ENCODE measurements around the gene MAML2.

The MAML2 gene

DNA sequence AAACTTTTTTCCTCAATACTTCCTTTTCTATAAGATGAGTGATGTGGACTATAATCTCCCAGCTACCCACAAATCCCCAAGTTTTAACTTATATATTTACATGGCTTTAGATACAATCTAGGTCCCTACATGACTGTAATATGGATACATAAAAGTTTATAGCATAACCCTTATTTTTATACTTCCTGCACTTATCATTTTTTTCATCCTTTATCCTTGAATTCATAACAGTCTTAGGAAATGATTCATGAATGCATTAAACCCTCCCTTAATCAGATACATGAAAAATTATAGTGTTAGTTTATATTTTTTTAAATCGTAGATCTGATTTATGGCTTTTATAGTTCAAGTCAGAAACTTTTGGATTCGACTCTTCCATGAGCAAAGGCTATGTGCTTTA lies 195.8 kb downstream of the MAML2 start:
- no peak for DNase-seq

DNA sequence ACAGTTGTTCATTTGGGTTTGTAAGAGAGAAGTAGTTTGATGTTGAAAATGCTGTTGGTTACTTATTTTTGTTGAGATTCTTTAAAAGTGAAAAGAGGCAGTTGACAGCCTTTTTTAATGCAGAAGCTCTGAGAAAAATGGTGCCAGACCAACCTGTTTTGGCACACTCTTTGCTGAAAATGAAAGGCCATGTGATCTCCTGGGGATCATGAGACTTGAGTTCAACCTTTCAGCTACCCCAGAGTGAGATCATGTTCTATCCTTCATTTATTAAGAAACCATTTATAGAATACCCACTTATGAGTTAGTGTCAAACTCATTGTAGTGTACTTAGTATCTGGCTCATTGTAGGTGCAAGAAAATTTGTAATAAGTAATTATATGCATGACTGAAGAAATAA lies 196.2 kb downstream of the MAML2 start:
- DNase-seq: no peak

DNA sequence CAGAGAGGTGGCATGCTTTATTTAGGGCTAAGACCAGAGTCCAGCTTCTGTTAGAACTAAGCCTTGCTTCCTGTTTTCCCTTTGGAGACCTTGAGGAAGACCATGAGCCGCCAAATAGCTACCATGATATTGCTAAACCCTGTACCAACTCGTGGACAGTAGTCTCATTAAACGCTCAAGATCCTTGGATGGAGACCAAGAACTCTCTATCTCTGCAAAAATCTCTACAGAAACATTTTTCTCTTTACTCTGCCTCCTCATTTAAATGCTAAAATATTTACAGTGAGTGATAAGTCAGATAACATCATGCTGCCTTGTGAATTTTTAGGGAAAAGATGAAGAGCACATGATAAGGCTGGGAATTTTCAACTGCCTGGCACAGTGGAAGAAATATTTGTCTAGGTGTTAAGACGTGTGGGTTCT lies 197.8 kb downstream of the MAML2 start:
- no peak for DNase-seq

DNA sequence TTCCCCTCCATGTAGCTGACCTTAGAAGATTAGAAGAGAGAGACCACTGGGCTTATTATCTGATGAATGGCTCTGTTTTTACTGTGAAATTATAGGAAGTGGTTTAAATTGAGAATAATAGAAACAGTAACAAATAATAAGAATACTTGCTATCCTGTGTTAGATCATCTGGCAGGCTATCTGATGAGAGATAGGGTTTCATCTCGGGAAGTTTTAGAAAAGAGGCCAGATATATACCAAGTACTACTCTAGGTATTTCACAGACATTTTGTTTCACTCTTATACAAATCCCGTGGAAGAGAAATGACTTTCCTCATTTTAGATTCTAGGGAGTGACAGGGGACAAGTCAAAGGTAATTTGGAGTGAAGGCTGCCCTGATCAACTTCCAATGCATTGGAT lies 198.4 kb downstream of the MAML2 start:
- DNase-seq: no peak

DNA sequence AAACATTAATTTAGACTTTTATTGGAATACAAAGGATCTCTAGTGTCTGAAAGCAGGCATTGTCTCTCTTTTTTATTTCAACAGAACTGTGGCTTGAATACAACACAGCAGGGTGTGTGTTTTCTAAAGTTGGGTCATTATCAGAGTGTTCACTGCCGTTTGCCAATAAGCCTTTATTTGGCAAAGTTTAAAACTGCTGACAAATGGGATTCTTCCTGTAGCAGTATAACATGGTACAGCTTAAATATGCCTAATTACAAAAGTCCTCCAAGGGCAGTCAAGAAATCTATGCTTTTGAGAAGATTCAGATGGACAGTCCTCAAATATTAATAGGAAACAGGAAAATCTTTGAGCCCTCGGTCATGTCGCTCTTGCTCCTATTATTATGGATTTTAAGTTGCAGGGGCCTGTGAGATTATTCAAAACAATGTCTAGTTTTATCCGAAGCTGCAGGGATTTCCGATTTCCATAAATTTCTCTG lies 199.9 kb downstream of the MAML2 start:
- no peak for DNase-seq

DNA sequence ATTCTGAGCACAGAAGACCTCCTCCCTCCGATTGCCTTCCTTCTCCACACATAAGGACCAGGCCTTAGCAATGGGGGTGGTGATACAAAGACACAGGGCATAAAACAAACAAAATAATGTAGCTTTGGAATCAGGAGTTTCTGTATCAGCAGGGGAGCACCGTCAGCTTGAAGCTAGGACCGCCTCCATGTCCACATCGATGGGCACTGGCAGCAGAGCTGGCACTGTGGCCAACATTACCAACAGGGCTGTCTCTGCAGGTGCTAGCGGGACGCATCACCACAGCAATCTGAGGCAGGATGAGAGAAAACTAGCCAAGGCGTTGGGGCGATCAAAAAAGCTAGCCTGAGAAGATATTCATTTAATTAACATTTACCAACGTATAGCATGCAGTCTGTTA lies 201.4 kb downstream of the MAML2 start:
- DNase-seq: no peak

DNA sequence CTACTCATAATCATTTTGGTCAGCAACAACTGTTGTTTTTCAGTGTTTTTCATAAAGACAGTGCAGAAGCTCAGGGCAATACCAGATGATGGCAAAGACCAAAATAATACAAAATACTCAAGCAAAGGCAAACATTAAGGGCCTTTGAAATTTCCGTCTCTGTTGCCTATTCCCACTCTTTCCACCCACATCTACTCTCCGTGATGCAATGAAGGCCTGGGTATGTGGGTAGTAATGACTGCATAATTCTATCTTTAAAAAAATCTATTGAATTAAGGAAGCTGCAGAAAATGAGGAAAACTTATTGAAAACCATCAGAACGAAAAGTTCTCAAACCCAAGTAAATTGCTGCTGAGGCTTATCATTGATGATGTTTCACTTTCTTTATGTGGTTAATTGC lies 203.3 kb downstream of the MAML2 start:
- DNase-seq: no peak

DNA sequence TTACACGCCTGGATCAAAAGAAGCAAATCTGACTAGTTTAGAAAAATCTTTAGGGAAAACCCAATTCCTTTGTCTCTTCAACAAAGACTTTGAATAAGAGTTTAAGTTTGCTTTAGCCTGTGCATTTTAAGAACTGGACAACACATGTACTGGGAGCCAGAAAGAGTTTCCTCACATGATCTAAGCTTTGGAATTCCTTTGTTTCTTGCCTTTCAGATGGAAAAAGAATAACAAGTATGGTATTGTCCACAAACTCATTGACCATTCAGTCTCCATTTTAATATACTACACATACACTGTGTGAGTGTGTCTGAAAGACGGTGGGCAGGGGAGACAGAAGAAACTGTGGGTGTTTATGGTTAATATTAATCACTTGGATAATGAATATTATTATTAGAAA lies 205.6 kb downstream of the MAML2 start:
- DNase-seq: no peak

DNA sequence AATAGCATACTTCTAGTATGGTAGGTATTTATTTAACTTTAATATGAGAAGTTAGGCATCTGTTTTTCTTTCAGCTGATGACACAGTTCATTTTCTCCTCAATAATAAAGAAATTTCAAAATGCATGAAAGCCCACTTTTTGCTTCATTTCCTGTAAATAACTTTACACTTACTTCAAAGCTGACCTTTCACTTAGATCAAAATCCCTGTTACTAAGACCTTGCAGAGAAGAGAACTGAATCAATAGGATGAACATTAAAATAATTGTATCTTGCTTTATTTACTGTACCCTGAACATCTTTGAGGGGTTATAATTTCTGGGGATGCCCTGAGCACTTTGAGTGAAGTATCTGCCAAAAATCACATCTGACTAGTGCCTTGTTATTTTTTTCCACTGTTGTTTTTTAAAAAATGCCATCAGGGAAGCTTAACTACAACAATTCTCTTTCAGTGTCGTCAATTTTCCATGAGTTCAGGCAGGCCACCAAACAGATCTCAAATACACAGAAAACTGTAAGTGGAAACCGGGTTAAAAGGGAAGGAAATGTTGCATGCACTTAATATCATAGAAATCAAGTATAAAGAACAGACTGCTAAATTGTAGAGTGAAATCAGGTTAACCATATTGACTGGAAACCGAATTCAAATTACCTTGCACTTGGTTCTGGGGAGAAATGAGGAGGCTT lies 206.2 kb downstream of the MAML2 start:
- DNase-seq: no peak

DNA sequence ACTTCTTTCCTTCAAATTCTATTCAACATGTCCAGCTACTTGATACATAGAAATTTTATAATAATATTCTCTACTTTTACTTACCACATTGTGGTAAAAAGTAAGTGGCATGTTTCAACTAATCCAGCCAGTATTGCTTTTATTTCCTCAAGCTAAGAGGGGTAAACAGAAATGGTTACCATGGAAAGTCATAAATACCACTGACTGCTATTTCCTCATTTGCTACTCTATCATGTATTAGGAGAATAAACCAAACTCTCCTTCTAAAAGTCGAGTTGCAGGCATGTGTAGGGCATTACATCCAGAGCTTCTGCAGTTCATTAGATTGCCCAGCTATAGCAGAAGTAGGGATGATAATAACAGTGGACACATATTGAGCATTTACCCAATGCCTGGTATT lies 208.4 kb downstream of the MAML2 start:
- no peak for DNase-seq

DNA sequence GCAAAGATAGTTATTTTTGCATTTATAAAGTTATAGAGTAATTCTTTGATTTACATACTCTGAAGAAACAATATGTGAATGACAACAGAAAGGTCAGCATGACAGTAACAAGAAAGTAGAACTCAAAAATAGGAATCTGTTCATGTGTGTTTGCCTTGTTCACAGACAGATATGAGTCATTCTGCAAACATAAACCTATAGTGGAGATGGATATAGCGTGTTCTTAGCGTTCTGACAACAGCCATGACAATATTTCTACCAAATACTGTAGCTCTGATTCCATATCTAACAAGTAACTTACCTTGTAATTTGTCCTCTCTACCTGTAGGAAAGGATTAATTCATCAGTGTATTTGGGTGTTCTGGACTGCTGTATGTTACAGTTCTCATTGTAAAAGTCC lies 210.6 kb downstream of the MAML2 start:
- no peak for DNase-seq

DNA sequence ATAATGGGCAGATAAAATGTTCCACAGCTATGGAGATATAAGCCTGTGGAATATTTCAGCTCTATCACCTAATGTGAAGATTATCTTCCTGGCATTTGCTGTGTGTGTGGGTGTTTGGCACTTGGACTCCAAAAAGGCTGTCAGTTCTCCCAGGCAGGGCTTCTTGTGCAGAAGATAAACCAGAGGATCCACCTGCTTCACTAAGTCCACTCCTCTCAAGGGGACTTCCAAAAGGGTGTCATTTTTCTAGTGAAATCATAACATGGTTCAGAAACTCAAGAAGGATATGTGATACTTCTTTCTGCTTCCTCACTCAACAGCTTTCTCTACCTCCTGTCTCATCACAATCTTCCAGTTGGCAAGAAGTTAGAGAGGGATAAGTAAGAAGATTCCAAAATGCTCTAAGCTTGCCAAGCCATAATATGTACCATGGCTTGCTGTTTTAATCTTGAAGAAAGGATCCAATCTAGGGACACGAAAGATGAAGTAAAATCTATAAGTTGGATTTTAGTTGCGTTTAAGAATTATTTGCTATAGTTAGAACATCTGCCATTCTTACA lies 212.9 kb downstream of the MAML2 start:
- no peak for DNase-seq

DNA sequence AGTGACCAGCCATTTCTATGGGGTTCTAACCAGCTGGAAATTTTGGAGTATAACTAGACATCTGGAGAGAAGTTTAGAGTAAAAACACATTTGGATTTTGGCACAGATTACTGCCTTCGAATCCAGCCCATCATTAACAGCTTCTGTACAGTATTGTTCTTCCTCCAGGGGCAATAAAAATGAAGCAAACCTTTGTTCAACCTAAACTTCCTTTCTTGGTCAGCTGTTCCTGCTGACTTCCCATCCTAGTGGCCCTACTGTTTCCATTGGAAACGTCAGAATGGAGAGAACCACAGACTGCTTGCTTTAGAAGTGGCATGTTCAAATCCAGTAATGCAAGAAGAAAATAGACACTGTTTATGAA lies 215.4 kb downstream of the MAML2 start:
- DNase-seq: no peak

DNA sequence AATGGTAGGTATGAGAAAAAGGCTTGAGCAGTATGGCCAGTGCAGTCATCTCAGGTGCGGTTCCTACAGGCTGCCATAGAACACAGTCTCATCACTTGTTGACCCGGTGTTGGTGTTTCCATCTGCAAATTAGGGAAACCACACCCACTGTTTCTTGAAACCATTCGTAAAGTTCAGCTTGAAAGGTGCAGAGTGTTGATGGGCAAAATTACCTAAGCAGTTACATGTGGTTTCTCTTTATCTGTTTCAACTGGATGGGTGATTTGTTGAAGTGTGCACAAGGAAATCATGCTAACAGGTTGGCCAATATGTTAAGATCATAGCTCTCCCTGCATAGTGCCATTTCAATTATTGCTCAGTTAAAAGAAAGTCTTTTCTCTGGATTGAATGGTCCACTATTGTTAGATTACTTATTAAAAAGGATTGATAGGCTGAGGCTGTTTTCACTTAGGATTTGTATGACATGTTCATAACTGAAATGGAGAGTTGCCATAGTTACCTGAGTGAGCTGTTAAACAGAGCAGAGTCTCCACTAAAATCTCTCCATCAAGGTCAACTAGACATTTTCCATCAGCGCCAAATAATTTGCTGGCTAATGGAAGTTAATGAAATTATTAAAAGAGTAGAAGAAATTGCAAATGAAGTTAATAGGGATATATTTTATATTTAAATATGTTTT lies 215.9 kb downstream of the MAML2 start:
- no peak for DNase-seq

DNA sequence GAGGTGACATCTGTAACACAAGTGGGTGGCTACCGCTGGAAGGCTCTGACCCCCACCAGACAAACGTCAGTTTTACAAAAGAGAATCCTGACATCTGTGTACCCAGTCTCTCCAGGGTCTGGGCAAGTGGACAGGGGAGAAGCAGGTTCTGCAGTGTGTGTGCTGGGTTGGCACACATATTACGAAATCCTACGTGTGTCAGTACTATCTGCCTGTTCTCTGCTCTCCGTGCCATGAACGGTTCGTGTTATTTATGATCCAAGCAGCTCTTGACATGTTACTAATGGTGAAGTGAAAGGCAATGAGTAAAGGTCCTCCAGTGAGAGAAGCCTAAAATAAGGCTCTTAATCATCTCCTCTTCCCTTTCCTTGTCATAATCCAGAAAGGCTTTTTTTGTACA lies 217.6 kb downstream of the MAML2 start:
- DNase-seq: no peak

DNA sequence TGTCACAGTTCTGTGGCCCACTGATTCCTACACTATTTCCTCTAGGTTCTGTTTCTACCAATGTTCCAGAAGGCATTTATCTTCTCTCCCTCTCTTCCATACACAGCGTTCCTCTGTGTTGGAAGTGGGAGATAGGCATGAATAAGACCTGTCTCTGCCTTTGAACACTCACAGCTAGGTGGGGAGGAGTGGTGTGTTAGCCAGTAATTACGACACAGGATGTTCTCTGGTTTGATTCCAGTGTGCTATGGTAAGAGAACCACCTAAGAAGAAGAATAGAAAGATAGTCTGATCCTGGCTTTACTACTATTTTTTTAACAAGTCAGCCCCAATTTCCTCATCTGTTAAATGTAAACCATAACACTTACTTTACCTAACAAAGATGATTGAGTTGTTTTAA lies 218.8 kb downstream of the MAML2 start:
- DNase-seq: no peak

DNA sequence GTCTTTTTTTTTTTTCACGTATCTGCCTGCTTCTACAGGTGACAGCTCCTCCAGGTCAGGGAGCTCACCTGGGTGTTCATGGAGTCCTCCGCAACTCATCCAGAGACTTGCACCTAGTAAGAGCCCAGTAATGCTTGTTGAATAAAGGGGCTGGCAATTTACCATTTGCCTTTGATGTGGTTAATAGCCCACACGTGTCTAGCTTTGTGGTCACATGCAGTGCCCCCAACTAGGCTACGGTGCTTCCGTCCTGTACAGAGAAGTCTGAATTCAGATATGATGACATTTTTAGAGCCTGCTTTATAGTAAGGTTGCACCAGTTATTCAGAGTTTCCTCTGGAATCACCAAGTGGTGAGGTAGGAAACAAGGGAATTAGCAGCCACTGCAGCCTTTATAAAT lies 219.7 kb downstream of the MAML2 start:
- DNase-seq: no peak

DNA sequence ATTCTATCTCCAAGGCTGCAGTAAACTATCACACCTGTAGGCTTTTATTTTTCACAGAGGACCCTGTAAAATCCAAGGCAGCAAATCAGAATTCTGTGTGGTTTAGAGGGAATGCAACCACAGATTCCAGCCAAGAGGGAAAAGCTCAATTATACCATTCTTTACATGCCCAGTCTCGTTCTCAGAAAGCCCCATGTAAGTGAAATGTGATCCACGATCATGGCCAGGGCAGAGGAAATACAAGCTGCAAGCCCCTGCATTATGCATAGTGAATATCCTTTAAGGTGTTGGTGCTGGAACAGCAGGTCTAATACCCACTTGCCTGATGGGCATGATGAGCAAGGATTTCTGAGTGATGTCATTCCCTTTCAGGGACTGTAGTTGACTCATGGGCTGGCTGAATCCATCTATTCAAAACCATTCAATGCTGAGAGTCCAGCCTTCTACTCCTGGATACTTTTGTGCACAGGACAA lies 220.4 kb downstream of the MAML2 start:
- DNase-seq: no peak

DNA sequence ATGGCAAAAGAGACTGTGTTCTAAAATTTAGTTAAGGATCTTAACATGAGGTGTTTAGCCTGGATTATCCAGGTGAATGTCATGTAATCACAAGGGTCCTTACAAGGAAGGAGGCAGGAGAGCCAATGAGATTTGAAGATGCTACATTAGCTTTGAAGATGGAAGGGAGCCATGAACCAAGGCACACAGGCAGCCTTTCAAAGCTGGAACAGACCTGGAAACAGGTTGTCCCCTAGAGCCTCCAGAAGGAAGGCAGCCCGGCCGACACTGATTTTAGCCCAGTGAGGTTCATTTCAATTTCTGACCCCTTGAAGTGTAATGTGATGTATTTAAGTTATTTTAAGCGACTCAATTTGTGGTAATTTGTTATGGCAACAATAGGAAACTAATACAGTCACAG lies 223.8 kb downstream of the MAML2 start:
- no peak for DNase-seq

DNA sequence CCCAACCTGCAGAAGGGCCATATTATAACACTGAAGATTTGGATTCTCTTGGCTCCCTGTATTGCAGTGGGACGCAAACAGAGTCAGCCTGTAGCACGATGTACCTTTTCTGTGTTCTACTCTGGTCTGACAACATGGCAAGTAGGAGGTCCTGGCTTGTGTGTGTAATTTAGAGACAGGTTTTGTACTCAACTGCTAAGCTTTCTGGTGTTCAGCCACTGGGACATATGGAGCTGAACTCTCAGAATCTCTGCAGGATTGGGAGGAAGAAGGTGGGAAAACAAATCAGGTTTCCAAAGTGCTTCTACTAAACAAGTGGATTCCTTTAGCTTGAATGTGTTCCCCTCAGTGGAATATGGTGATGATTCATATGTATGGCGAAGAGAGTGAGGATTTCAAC lies 226.6 kb downstream of the MAML2 start:
- no peak for DNase-seq

DNA sequence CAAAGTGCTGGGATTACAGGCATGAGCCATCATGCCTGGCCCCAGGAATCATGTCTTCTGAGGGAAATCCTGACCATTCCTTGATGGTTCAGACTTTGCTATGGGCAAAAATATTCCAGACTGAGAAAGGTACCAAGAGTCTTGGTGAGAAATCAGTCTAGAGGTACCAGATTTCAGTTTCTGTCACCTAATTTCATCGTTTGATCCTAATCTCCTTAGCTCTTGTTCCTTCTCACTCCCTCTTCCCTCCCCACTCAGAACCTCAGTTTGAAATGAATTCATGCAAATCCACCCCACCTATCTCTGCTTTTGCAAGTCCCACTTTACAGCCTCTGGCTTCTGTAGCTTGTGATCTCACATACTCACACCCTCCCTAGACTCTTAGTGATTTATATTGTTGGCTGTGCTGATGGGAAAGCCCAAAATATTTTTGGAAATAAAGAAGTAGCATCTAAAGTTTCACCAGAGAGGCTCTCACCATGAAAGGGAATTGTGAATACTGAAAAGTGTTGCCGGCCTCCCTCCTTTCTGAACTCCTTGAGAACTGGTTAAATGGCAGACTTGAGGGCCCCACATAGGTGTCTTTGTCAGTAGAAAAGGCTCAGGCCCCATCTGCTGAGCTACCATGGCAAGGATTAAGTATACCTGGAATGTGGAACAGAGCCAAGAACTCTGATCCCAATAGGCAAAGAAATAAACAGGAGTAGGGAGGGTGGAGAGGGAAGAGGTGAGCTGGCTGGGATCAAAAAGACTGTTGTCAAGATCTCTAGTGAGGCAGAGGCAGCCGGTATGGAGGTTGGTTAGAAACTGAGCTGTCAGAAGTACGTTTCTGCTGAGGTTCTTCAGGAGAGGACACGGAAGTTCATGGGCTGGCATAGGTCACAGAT lies 228.6 kb downstream of the MAML2 start:
- DNase-seq: no peak

DNA sequence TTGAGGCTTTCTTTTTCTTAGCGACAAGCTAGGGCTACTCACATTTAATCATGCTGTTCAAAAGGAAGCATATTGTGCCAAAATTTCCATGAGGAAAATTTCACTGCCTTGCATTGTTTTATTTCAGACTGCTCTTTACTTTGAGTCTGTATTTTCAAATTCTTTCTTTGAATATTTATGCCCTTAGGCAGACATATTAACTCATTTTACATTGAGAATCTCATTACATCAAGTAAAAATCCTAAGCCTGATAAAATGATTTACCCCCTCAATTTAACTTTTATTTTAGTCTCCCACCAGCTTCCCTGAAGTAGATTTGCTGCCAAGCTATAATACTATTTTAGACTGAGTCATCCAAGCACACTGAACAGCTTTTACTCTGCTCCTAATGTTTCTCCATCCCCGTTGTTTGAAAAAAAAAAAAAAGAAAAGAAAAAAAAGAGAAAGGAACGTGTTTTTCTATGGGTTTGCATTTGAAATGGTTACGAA lies 229.8 kb downstream of the MAML2 start:
- no peak for DNase-seq
